HepG2 (cell line): ENCODE measurements around the gene HTRA2. TPM values are rescaled to one million over a fixed set of nuclear protein-coding genes. Genes with fewer than 3 reads are reported as not detected.

Experiments
- ARNT ChIP-seq: fragments of 450-650 bp; IDR thresholded peaks from 2 replicates; pipeline ENCODE4 v1.6.1; 2017
- BHLHE40 ChIP-seq: IDR thresholded peaks from 2 replicates; pipeline ENCODE4 v1.6.1; 2011; ENCODE audit warnings: low read length, improper control_type of control experiment
- BRCA1 ChIP-seq: sonication (generic); formaldehyde crosslinking; IDR thresholded peaks from 2 replicates; pipeline ENCODE4 v1.4.0; 2020; ENCODE audit warnings: missing genetic modification reagents
- ELF4 ChIP-seq: sonication (generic); formaldehyde crosslinking; IDR thresholded peaks from 2 replicates; pipeline ENCODE4 v1.5.0; 2020; ENCODE audit warnings: missing genetic modification reagents, mild to moderate bottlenecking, moderate library complexity, borderline replicate concordance
- ERF ChIP-seq: IDR thresholded peaks from 2 replicates; pipeline ENCODE4 v1.6.1; 2018; ENCODE audit warnings: missing biosample characterization, missing genetic modification reagents
- EZH2 ChIP-seq: conservative IDR thresholded peaks from 2 replicates; pipeline ENCODE4 v1.6.1; 2012; ENCODE audit warnings: mild to moderate bottlenecking, low read depth, low read length, moderate library complexity
- IKZF1 ChIP-seq: fragments of 450-650 bp; IDR thresholded peaks from 2 replicates; pipeline ENCODE4 v1.7.1; 2016
- JUND ChIP-seq: sonication (generic); formaldehyde crosslinking; IDR thresholded peaks from 2 replicates; pipeline ENCODE4 v1.8.0; 2022; ENCODE audit warnings: mild to moderate bottlenecking, missing genetic modification reagents
- KDM6A ChIP-seq: IDR thresholded peaks from 2 replicates; pipeline ENCODE4 v1.6.1; 2016; ENCODE audit warnings: low read depth
- KMT2B ChIP-seq: IDR thresholded peaks from 2 replicates; pipeline ENCODE4 v1.6.1; 2016; ENCODE audit warnings: missing genetic modification reagents, missing compliant biosample characterization
- MATR3 ChIP-seq: sonication (generic); formaldehyde crosslinking; IDR thresholded peaks from 2 replicates; pipeline ENCODE4 v1.4.0; 2020; ENCODE audit warnings: missing genetic modification reagents
- MED8 ChIP-seq: sonication (generic); formaldehyde crosslinking; IDR thresholded peaks from 2 replicates; pipeline ENCODE4 v1.8.1; 2023; ENCODE audit warnings: mild to moderate bottlenecking, missing genetic modification reagents; ENCODE audit not compliant: insufficient replicate concordance
- NFIC ChIP-seq: IDR thresholded peaks from 2 replicates; pipeline ENCODE4 v1.6.1; 2012; ENCODE audit warnings: mild to moderate bottlenecking, low read length, inconsistent platforms
- NR2F6 ChIP-seq, 2 experiments: IDR thresholded peaks; 2 replicates each; pipeline ENCODE4 v1.6.1; 2016; ENCODE audit warnings: antibody characterized with exemption in 1 of 2, mild to moderate bottlenecking in 1 of 2
- PHF5A ChIP-seq: IDR thresholded peaks from one replicate; pipeline ENCODE4 v1.6.1; 2018; ENCODE audit warnings: low read depth, missing genetic modification reagents; ENCODE audit not compliant: unreplicated experiment
- PITX1 ChIP-seq: sonication (generic); formaldehyde crosslinking; IDR thresholded peaks from 2 replicates; pipeline ENCODE4 v1.5.1; 2020; ENCODE audit warnings: mild to moderate bottlenecking, missing genetic modification reagents
- POLR2A ChIP-seq, 2 experiments: IDR thresholded peaks; 2 replicates each; pipeline ENCODE4 v1.6.1; 2011; ENCODE audit warnings: low read depth in 2 of 2, low read length in 2 of 2, mild to moderate bottlenecking in 1 of 2, moderate library complexity in 1 of 2; ENCODE audit not compliant: insufficient read depth in 1 of 2
- RXRA ChIP-seq: sonication (generic); formaldehyde crosslinking; IDR thresholded peaks from 2 replicates; pipeline ENCODE4 v1.5.1; 2020; ENCODE audit warnings: missing genetic modification reagents
- SAP130 ChIP-seq: IDR thresholded peaks from 2 replicates; pipeline ENCODE4 v1.6.1; 2016; ENCODE audit warnings: low read depth
- TCF7L2 ChIP-seq: IDR thresholded peaks from 2 replicates; pipeline ENCODE4 v1.6.1; 2011; ENCODE audit warnings: mild to moderate bottlenecking, low read depth, low read length, moderate library complexity
- TEAD2 ChIP-seq: sonication (generic); formaldehyde crosslinking; IDR thresholded peaks from 2 replicates; pipeline ENCODE4 v1.9.0; 2021; ENCODE audit warnings: missing genetic modification reagents
- THAP11 ChIP-seq: IDR thresholded peaks from 2 replicates; pipeline ENCODE4 v1.6.1; 2016; ENCODE audit warnings: missing biosample characterization, missing genetic modification reagents
- ZFY ChIP-seq: sonication (generic); formaldehyde crosslinking; IDR thresholded peaks from 2 replicates; pipeline ENCODE4 v1.4.0; 2020; ENCODE audit warnings: missing genetic modification reagents
- ZNF143 ChIP-seq: sonication (generic); formaldehyde crosslinking; IDR thresholded peaks from 2 replicates; pipeline ENCODE4 v1.4.0; 2020; ENCODE audit warnings: missing genetic modification reagents
- ZNF207 ChIP-seq: fragments of 450-650 bp; IDR thresholded peaks from 2 replicates; pipeline ENCODE4 v1.6.1; 2016; ENCODE audit warnings: antibody characterized with exemption, borderline replicate concordance
- ZNF562 ChIP-seq: sonication (generic); formaldehyde crosslinking; IDR thresholded peaks from 2 replicates; pipeline ENCODE4 v1.8.0; 2022; ENCODE audit warnings: missing genetic modification reagents, borderline replicate concordance
- polyA plus RNA-seq, 8 experiments: library from polyadenylated mRNA; depleted of rRNA in 3 of 8; stranded (reverse) in 7 of 8; unstranded in 1 of 8; fragments of >200 nt; fragmentation: Illumina TruSeq in 4 of 8; extraction: Trizol in 4 of 8; gene quantifications; 2 replicates each; pipeline versions ENCODE4 v1.2.1 to v1.2.3, GENCODE V29; 2011 to 2016; ENCODE audit warnings: low read depth in 4 of 8, missing spikeins in 1 of 8, mixed read lengths in 1 of 8; ENCODE audit not compliant: insufficient read depth in 1 of 8
- total RNA-seq, 5 experiments: library from RNA; depleted of rRNA; stranded (reverse); fragments of >200 nt; fragmentation: Illumina TruSeq; extraction: Trizol; gene quantifications; 2 replicates each; pipeline ENCODE4 v1.2.3, GENCODE V29; 2016; ENCODE audit warnings: low read depth in 1 of 5
- TF ChIP-seq, protein P1 (sequence below): sonication (generic); formaldehyde crosslinking; IDR thresholded peaks from 2 replicates; pipeline ENCODE4 v1.8.1; 2023; ENCODE audit warnings: mild to moderate bottlenecking, missing genetic modification reagents
- TF ChIP-seq, protein P2 (sequence below): sonication (generic); formaldehyde crosslinking; conservative IDR thresholded peaks from 2 replicates; pipeline ENCODE4 v1.8.0; 2022; ENCODE audit warnings: mild to moderate bottlenecking, moderate library complexity, missing genetic modification reagents
- TF ChIP-seq, protein P3 (sequence below): sonication (generic); formaldehyde crosslinking; IDR thresholded peaks from 2 replicates; pipeline ENCODE4 v1.4.0; 2020; ENCODE audit warnings: missing genetic modification reagents; ENCODE audit errors: not compliant biosample characterization

The HTRA2 gene
- total and polyA plus RNA-seq, 2 of the 13 experiments (the other 11 are each of a cell fraction or from before 2014, with no cell fraction given), result 47.7 to 50.3 TPM

DNA sequence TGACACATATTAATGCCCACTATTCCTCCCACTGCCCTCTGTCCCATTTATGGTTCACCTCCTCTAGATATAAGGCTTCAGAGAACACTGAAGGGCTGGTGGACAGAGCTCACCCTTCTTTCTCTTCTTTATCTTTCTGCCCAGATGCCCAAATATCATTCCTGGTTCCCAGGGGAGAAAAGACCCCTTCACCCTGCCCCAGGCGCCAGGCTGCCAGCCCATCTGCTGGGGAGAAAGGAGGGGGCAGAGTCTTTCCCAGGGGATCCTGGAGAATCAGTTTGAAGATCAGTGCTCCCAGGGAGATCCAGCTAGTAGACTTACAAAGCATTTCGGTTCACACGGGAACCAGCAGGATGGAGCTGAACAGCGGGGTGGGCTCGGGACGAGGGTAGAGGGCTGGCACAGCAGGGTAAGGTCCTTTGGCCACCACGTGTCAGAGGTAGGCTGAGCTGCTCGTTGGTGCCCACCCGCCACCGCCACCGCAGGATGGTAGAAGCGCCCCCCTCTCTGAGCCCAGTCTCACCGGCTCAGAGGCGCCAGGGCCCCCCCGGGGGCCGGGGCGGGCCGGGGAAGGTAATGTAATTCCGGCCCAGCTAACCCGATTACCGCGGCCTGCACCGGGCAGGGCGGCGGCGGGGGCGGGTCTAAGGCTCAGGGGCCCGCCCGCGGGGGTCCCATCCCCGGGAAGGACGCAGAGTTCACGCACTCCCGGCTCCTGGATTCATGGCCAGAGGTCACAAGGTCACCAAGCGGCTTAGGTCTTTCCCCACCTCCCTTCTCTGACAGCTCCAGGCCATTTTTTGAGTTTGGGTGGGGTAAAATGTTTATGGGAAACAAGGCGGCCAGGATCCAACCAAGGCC is 16.8 kb upstream of the HTRA2 start (continued):
- TF ChIP-seq, protein P1, sequence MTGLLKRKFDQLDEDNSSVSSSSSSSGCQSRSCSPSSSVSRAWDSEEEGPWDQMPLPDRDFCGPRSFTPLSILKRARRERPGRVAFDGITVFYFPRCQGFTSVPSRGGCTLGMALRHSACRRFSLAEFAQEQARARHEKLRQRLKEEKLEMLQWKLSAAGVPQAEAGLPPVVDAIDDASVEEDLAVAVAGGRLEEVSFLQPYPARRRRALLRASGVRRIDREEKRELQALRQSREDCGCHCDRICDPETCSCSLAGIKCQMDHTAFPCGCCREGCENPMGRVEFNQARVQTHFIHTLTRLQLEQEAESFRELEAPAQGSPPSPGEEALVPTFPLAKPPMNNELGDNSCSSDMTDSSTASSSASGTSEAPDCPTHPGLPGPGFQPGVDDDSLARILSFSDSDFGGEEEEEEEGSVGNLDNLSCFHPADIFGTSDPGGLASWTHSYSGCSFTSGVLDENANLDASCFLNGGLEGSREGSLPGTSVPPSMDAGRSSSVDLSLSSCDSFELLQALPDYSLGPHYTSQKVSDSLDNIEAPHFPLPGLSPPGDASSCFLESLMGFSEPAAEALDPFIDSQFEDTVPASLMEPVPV (CRISPR knock-in tag), result peak; percentile 60; the same call in 1 of the 2 replicates
- no peak for TF ChIP-seq MATR3 (CRISPR knock-in tag)
- no peak for TF ChIP-seq ARNT
- TF ChIP-seq RXRA (CRISPR knock-in tag), result peak; percentile 11; the same call in 1 of the 2 replicates
- no peak for TF ChIP-seq BHLHE40
- peak; percentile 52 for TF ChIP-seq PHF5A
- no peak for TF ChIP-seq ERF (CRISPR knock-in tag)
- peak; percentile 64 for TF ChIP-seq ZFY (CRISPR knock-in tag)
- TF ChIP-seq JUND, result no peak
- no peak for TF ChIP-seq EZH2
- TF ChIP-seq ZNF562, result 0 out of 2 replicates have a peak, but pooled peaks have one; percentile 10
- no peak for TF ChIP-seq BRCA1 (CRISPR knock-in tag)
- no peak for TF ChIP-seq ELF4
- TF ChIP-seq, protein P2, sequence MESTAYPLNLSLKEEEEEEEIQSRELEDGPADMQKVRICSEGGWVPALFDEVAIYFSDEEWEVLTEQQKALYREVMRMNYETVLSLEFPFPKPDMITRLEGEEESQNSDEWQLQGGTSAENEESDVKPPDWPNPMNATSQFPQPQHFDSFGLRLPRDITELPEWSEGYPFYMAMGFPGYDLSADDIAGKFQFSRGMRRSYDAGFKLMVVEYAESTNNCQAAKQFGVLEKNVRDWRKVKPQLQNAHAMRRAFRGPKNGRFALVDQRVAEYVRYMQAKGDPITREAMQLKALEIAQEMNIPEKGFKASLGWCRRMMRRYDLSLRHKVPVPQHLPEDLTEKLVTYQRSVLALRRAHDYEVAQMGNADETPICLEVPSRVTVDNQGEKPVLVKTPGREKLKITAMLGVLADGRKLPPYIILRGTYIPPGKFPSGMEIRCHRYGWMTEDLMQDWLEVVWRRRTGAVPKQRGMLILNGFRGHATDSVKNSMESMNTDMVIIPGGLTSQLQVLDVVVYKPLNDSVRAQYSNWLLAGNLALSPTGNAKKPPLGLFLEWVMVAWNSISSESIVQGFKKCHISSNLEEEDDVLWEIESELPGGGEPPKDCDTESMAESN (CRISPR knock-in tag), result no peak
- peak; percentile 23 for TF ChIP-seq SAP130 (CRISPR knock-in tag)
- TF ChIP-seq ZNF207, result no peak
- TF ChIP-seq TEAD2, result no peak
- no peak for TF ChIP-seq IKZF1
- TF ChIP-seq NFIC, result no peak
- TF ChIP-seq, protein P3, sequence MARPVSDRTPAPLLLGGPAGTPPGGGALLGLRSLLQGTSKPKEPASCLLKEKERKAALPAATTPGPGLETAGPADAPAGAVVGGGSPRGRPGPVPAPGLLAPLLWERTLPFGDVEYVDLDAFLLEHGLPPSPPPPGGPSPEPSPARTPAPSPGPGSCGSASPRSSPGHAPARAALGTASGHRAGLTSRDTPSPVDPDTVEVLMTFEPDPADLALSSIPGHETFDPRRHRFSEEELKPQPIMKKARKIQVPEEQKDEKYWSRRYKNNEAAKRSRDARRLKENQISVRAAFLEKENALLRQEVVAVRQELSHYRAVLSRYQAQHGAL (CRISPR knock-in tag), result no peak
- no peak for TF ChIP-seq POLR2A (IDR thresholded peaks at IDR 0.05; ENCODE audit: insufficient read depth in 1 of 2, low read depth in 2 of 2, low read length in 2 of 2)
- TF ChIP-seq MED8 (CRISPR knock-in tag), result no peak
- peak; percentile 57 for TF ChIP-seq THAP11 (CRISPR knock-in tag)
- no peak for TF ChIP-seq TCF7L2
- TF ChIP-seq KDM6A, result no peak
- TF ChIP-seq ZNF143 (CRISPR knock-in tag), result no peak
- TF ChIP-seq PITX1 (CRISPR knock-in tag), result no peak
- no peak for TF ChIP-seq KMT2B
- TF ChIP-seq NR2F6 (IDR thresholded peaks at IDR 0.05), result peak; percentile 91
- peak; percentile 90 for TF ChIP-seq NR2F6 (CRISPR knock-in tag; IDR thresholded peaks at IDR 0.05)
